ENCODE results near the gene NSDHL. TPM values are rescaled to one million over a fixed set of nuclear protein-coding genes. Genes with fewer than 3 reads are reported as not detected.

NSDHL gene
- total RNA-seq, 1 experiment from 2014 or later = 31.6 TPM

GRCh38 chrX:152817078-152817764, 13.6 kb upstream of the NSDHL start:
- no peak overlapping the region for H2BK20ac ChIP-seq (ENCODE audit: low read depth, low read length, poor library complexity, severe bottlenecking)
- TF ChIP-seq CTCF (conservative IDR thresholded peaks at IDR 0.05) = peak; percentile 67
- no peaks in the 10 kb centered on the region for H3K79me1 ChIP-seq (ENCODE audit: insufficient read depth, low read depth, low read length, poor library complexity, severe bottlenecking)
- no peak overlapping the region for H3K4me2 ChIP-seq (ENCODE audit: insufficient read depth, insufficient read length, low read length)
- no peak overlapping the region for H2AFZ ChIP-seq (ENCODE audit: low read length)
- H3K4me3 Mint-ChIP-seq = no peak overlapping the region
- H3K27me3 Mint-ChIP-seq (ENCODE audit: low read depth) = peaks cover 8% of the 10 kb centered on the region
- peaks cover 6 to 11% of the 10 kb centered on the region in 2 experiments for H3K4me1 Mint-ChIP-seq
- peaks cover 1% of the 10 kb centered on the region for H4K20me1 ChIP-seq (ENCODE audit: control insufficient read depth, insufficient read depth, insufficient read length)
- H2BK15ac ChIP-seq (ENCODE audit: low read depth, low read length) = no peak overlapping the region
- H4K8ac ChIP-seq (replicated peaks; ENCODE audit: insufficient read length, low read depth, low read length) = no peak overlapping the region
- no peak overlapping the region for H3K27ac ChIP-seq (ENCODE audit: insufficient read length, low read depth, low read length)
- no peak for DNase-seq
- H3K23ac ChIP-seq (ENCODE audit: insufficient read length, low read depth, low read length) = no peak overlapping the region
- H3K4me1 ChIP-seq (ENCODE audit: insufficient read depth, low read length) = no peaks in the 10 kb centered on the region
- no peak overlapping the region for H4K5ac ChIP-seq (ENCODE audit: insufficient read length, low read depth, low read length)
- no peak overlapping the region for H3K27ac Mint-ChIP-seq
- no peak overlapping the region for H3K4ac ChIP-seq (ENCODE audit: low read depth, low read length)
- no peaks in the 10 kb centered on the region for H3K79me2 ChIP-seq (ENCODE audit: insufficient read depth, low read length)
- H3K9me3 ChIP-seq (ENCODE audit: control insufficient read depth, low read depth, low read length) = peaks cover 39% of the 10 kb centered on the region
- peaks cover 54 to 76% of the 10 kb centered on the region in 2 experiments for H3K9me3 Mint-ChIP-seq
- WGBS (ENCODE audit: extremely low coverage, insufficient read length, low lambda C conversion rate) = no CpG with 5 or more reads among the region's 6 CpGs
- no peak overlapping the region for H2BK5ac ChIP-seq (ENCODE audit: insufficient read length, low read length)
- H4K91ac ChIP-seq (ENCODE audit: insufficient read length, low read depth, low read length) = no peak overlapping the region
- no peak overlapping the region for H3K9ac ChIP-seq (ENCODE audit: extremely low read depth, insufficient read length, low read length)
- no peak overlapping the region for H3K18ac ChIP-seq (ENCODE audit: insufficient read length, low read depth, low read length)
- no peak overlapping the region for H3K14ac ChIP-seq (ENCODE audit: insufficient read depth, low read length)
- H3K23me2 ChIP-seq (ENCODE audit: insufficient read length, low read depth, low read length, poor library complexity, severe bottlenecking) = no peaks in the 10 kb centered on the region
- peaks cover 0 to 2% (median 0%) of the 10 kb centered on the region in 3 experiments; a peak in 2 of 7 replicates for H3K36me3 Mint-ChIP-seq (ENCODE audit: insufficient read depth in 1 of 3, low read depth in 3 of 3)
- no peaks in the 10 kb centered on the region for H3K27me3 ChIP-seq (ENCODE audit: insufficient read depth, low read length)
- no peak overlapping the region for H2BK12ac ChIP-seq (ENCODE audit: insufficient read length, low read depth, low read length)
- H3T11ph ChIP-seq (ENCODE audit: low read length) = no peak overlapping the region
- H2BK120ac ChIP-seq (ENCODE audit: low read depth, low read length, poor library complexity, severe bottlenecking) = no peak overlapping the region
- H2AK5ac ChIP-seq (ENCODE audit: insufficient read length, low read length) = no peak overlapping the region
- no peak overlapping the region for H3K56ac ChIP-seq (ENCODE audit: insufficient read length, low read depth, low read length)

Measured in H9 (cell line).